Measurements from ENCODE around the gene AFAP1. TPM values are rescaled to one million over a fixed set of nuclear protein-coding genes. Genes with fewer than 3 reads are reported as not detected.
A peak's percentile ranks its signal among the peaks of the same experiment; 100 is the strongest.

The AFAP1 gene
- total and polyA plus RNA-seq, 2 of the 8 experiments (the other 6 are each of a cell fraction or from before 2014, with no cell fraction given): 3.6 to 18.2 TPM

GRCh38 chr4:7971881-7972500 lies 32.3 kb upstream of the AFAP1 start:
- H2AFZ ChIP-seq (ENCODE audit: low read length): no peak overlapping the region
- peak overlapping the region; percentile 46; the same call in 1 of the 2 replicates for H2BK15ac ChIP-seq (ENCODE audit: low read length)
- ChIA-PET CTCF (ENCODE audit: partially characterized antibody) (interaction anchor here (1.4 kb wide), 1 partner anchor 27 kb away, joined by 3 read pairs; no protein-coding TSS in a partner anchor), POLR2A (ENCODE audit: partially characterized antibody) (interaction anchor here (1.0 to 1.2 kb wide), 3 partner anchors 8 to 34 kb away, joined by 3 read pairs; no protein-coding TSS in a partner anchor)
- H3K56ac ChIP-seq (replicated peaks; ENCODE audit: insufficient read length, low read depth, low read length): no peak overlapping the region
- H3K14ac ChIP-seq (ENCODE audit: insufficient read length): no peak overlapping the region
- no peaks in the 10 kb centered on the region for H3K36me3 ChIP-seq (ENCODE audit: control insufficient read depth in 2 of 4, insufficient read depth in 4 of 4, low read length in 3 of 4)
- WGBS, 2 experiments (ENCODE audit: extremely low coverage in 1 of 2, insufficient coverage in 1 of 2, insufficient read length in 1 of 2, insufficient replicate concordance in 2 of 2, low coverage in 1 of 2, low lambda C conversion rate in 2 of 2, missing lambda C conversion rate in 1 of 2): 91% methylated on average over 11 of the region's 13 CpGs; no CpG with 5 or more reads in 1 of the 2 experiments
- H2BK5ac ChIP-seq (ENCODE audit: low read depth, low read length): peak overlapping the region; percentile 45; the same call in 1 of the 2 replicates
- no peaks in the 10 kb centered on the region; a peak in 1 of 4 replicates for H3K9me3 ChIP-seq (ENCODE audit: insufficient read depth in 2 of 2, low read depth in 1 of 2, low read length in 1 of 2)
- TF ChIP-seq TCF12 (IDR thresholded peaks at IDR 0.05; ENCODE audit: low read depth, low read length) (no peak), KDM1A (IDR thresholded peaks at IDR 0.05; ENCODE audit: borderline replicate concordance, low read length) (no peak), BRCA1 (IDR thresholded peaks at IDR 0.05; ENCODE audit: low read depth, low read length) (no peak), SAP30 (IDR thresholded peaks at IDR 0.05; ENCODE audit: insufficient read depth, insufficient replicate concordance, low read length) (no peak), JUND (IDR thresholded peaks at IDR 0.05; ENCODE audit: low read length) (no peak), SIX5 (IDR thresholded peaks at IDR 0.05; ENCODE audit: low read depth, low read length) (no peak), YY1 (IDR thresholded peaks at IDR 0.05; ENCODE audit: low read depth, low read length) (no peak)
- peak overlapping the region; percentile 13 for H4K5ac ChIP-seq (ENCODE audit: insufficient read length, low read depth, low read length)
- no peak overlapping the region for H3K4me3 ChIP-seq (ENCODE audit: extremely low read depth in 1 of 4, insufficient read depth in 2 of 4, low read depth in 3 of 4, low read length in 4 of 4)
- peak overlapping the region; percentile 40 for H4K8ac ChIP-seq (ENCODE audit: extremely low read depth, insufficient read depth, low read length)
- peak overlapping the region; percentile 9 for H4K91ac ChIP-seq (replicated peaks; ENCODE audit: insufficient read length, low read length)
- peak overlapping the region; percentile 64; the same call in 1 of the 2 replicates for H2BK12ac ChIP-seq (ENCODE audit: low read depth, low read length)
- H2AK5ac ChIP-seq (ENCODE audit: low read depth, low read length): peak overlapping the region; percentile 0
- peaks cover 0 to 17% (median 1%) of the 10 kb centered on the region in 4 experiments; a peak in 5 of 7 replicates for H3K4me1 ChIP-seq (replicated peaks in 1 of 4; ENCODE audit: control insufficient read depth in 3 of 4, insufficient read depth in 4 of 4, low read length in 3 of 4)
- peak overlapping the region; percentile 51; the same call in 1 of the 2 replicates for H2BK20ac ChIP-seq (ENCODE audit: low read length)
- no peaks in the 10 kb centered on the region for H4K20me1 ChIP-seq (replicated peaks in 1 of 2; ENCODE audit: control insufficient read depth in 1 of 2, insufficient read depth in 2 of 2, low read length in 2 of 2)
- peaks cover 13% of the 10 kb centered on the region for H3K23me2 ChIP-seq (ENCODE audit: low read depth, low read length)
- no peak for FAIRE-seq
- H2BK120ac ChIP-seq (replicated peaks; ENCODE audit: low read depth, low read length): no peak overlapping the region
- H3K4me2 ChIP-seq (ENCODE audit: insufficient read depth in 1 of 2, low read depth in 2 of 2, low read length in 2 of 2): no peak overlapping the region
- no peak overlapping the region for H3K9ac ChIP-seq (replicated peaks in 1 of 4; ENCODE audit: extremely low read depth in 1 of 4, low read depth in 3 of 4, low read length in 3 of 4)
- no peaks in the 10 kb centered on the region; a peak in 1 of 7 replicates for H3K27me3 ChIP-seq (replicated peaks in 1 of 4; ENCODE audit: control insufficient read depth in 3 of 4, extremely low read depth in 1 of 4, insufficient read depth in 3 of 4, low read length in 3 of 4)
- H3K23ac ChIP-seq (ENCODE audit: insufficient read length): no peak overlapping the region
- DNase-seq (ENCODE audit: low read depth in 1 of 2, low spot score in 2 of 2): no peak
- H3K79me2 ChIP-seq (ENCODE audit: control insufficient read depth in 1 of 2, insufficient read depth in 2 of 2, low read length in 2 of 2): no peaks in the 10 kb centered on the region
- H3K79me1 ChIP-seq (ENCODE audit: low read depth, low read length): no peaks in the 10 kb centered on the region
- no peak overlapping the region for H3K18ac ChIP-seq (ENCODE audit: extremely low read depth, low read length)
- no peak overlapping the region for H3K27ac ChIP-seq (ENCODE audit: low read depth, low read length)
- peak overlapping the region; percentile 83 for H3K4ac ChIP-seq (replicated peaks; ENCODE audit: insufficient read length, low read depth, low read length)

Data from H1 (cell line).